Left lung (tissue), 10 donors: ENCODE measurements around the gene SOX13. TPM values are rescaled to one million over a fixed set of nuclear protein-coding genes. Genes with fewer than 3 reads are reported as not detected.

ENCODE experiments used
- ATAC-seq: fragments of 200-7000 bp; cut with Tn5 transposase; one replicate; pipeline ENCODE4 v1.9.1; 2020; ENCODE audit warnings: moderate library complexity
- DNase-seq, 4 donors: peaks; one replicate each; pipeline ENCODE4 v3.0.0-alpha.2; 2013 to 2020
- H3K27ac ChIP-seq, 2 donors: fragments of 200-600 bp; sonication (generic) in 1 of 2; one replicate each; pipeline versions ENCODE4 v1.5.0 to v1.8.0; 2020 to 2021
- H3K27me3 ChIP-seq, 2 donors: fragments of 200-600 bp; sonication (generic) in 1 of 2; one replicate each; pipeline versions ENCODE4 v1.5.0 to v1.8.0; 2020 to 2021
- H3K36me3 ChIP-seq, 2 donors: fragments of 200-600 bp; sonication (generic) in 1 of 2; one replicate each; pipeline versions ENCODE4 v1.5.0 to v1.8.0; 2020 to 2021
- H3K4me1 ChIP-seq, 2 donors: fragments of 200-600 bp; one replicate each; pipeline ENCODE4 v1.8.0; 2021
- H3K4me3 ChIP-seq, 2 donors: fragments of 200-600 bp; sonication (generic) in 1 of 2; one replicate each; pipeline versions ENCODE4 v1.5.0 to v1.8.0; 2020 to 2021; ENCODE audit warnings: mild to moderate bottlenecking in 1 of 2
- H3K9me3 ChIP-seq, 2 donors: fragments of 200-600 bp; sonication (generic) in 1 of 2; one replicate each; pipeline versions ENCODE4 v1.5.0 to v1.8.0; 2020 to 2021
- CTCF ChIP-seq, 2 donors: fragments of 200-600 bp; sonication (generic) in 1 of 2; IDR thresholded peaks; one replicate each; pipeline versions ENCODE4 v1.5.0 to v1.8.0; 2021; ENCODE audit warnings: antibody characterized with exemption in 2 of 2
- intact Hi-C, 2 donors: fragments of 100-400 bp; cut with DNase I; formaldehyde crosslinking; loops; one replicate each; pipeline versions ENCODE4 v1.11.2 to v1.14.2; 2022
- polyA plus RNA-seq, 6 donors: library from polyadenylated mRNA; unstranded; fragments of 120-200 nt; gene quantifications; one replicate each; pipeline ENCODE4 v1.2.1, GENCODE V29; 2013; ENCODE audit not compliant: insufficient read length in 6 of 6
- total RNA-seq, 2 donors: library from RNA; stranded (reverse); fragmentation: NEBNext Ultra II Directional; extraction: Animal tissue kit (Norgen Biotek cat#: 25700); gene quantifications; one replicate each; pipeline ENCODE4 v1.2.1, GENCODE V29; 2021
- donor health status: DM: no; HTN: yes; CAD: no.
- donor health status: DM: no; HTN: no; CAD: no.

The SOX13 gene
- total and polyA plus RNA-seq, 8 donors, result 41.7 to 62.8 (median 49.1) TPM

- Histone ChIP-seq H3K36me3 (no peaks in the 10 kb centered on the region), H3K4me1 (peaks cover 15 to 66% of the 10 kb centered on the region in 2 donors), H3K27me3 (no peaks in the 10 kb centered on the region), H3K4me3 (no peak overlapping the region), H3K9me3 (no peaks in the 10 kb centered on the region), H3K27ac (no peak overlapping the region)
- intact Hi-C loops, result no loop called here
- no peak for ATAC-seq
- TF ChIP-seq CTCF (IDR thresholded peaks at IDR 0.05), result no peak
- peak in 1 of 4 donors; percentile 36 for DNase-seq
Measured at GRCh38 chr1:204093421-204093717, 20.5 kb downstream of the SOX13 start.

GRCh38 chr1:204093781-204094180 lies 20.9 kb downstream of the SOX13 start:
- no peak for TF ChIP-seq CTCF (IDR thresholded peaks at IDR 0.05)
- Histone ChIP-seq H3K27me3 (no peaks in the 10 kb centered on the region), H3K9me3 (no peaks in the 10 kb centered on the region), H3K4me1 (peaks cover 11 to 62% of the 10 kb centered on the region in 2 donors), H3K36me3 (no peaks in the 10 kb centered on the region), H3K27ac (no peak overlapping the region), H3K4me3 (no peak overlapping the region)
- no peak for DNase-seq
- ATAC-seq, result no peak
- intact Hi-C loops, result no loop called here

GRCh38 chr1:204094313-204094729 lies 21.4 kb downstream of the SOX13 start:
- H3K27me3 ChIP-seq, result no peaks in the 10 kb centered on the region
- H3K36me3 ChIP-seq, result no peaks in the 10 kb centered on the region
- peaks cover 9 to 58% of the 10 kb centered on the region in 2 donors for H3K4me1 ChIP-seq
- no peak for TF ChIP-seq CTCF (IDR thresholded peaks at IDR 0.05)
- ATAC-seq (no peak), DNase-seq (no peak)
- H3K27ac ChIP-seq, result peak overlapping the region in 1 of 2 donors; percentile 29
- H3K9me3 ChIP-seq, result no peaks in the 10 kb centered on the region
- no peak overlapping the region for H3K4me3 ChIP-seq
- intact Hi-C loops, result no loop called here

GRCh38 chr1:204094856-204095634 lies 22.1 kb downstream of the SOX13 start:
- peaks cover 5 to 51% of the 10 kb centered on the region in 2 donors for H3K4me1 ChIP-seq

More at GRCh38 chr1:204094856-204095634, 22.1 kb downstream of the SOX13 start:
- intact Hi-C loops, result no loop called here
- peak in 1 of 4 donors; percentile 47 for DNase-seq
- TF ChIP-seq CTCF (IDR thresholded peaks at IDR 0.05), result no peak
- no peaks in the 10 kb centered on the region for H3K27me3 ChIP-seq
- no peak overlapping the region for H3K27ac ChIP-seq
- peak; percentile 42 for ATAC-seq
- H3K4me3 ChIP-seq, result no peak overlapping the region
- H3K9me3 ChIP-seq, result no peaks in the 10 kb centered on the region
- no peaks in the 10 kb centered on the region for H3K36me3 ChIP-seq
